ENCODE results near the gene MGAT5.

DNA sequence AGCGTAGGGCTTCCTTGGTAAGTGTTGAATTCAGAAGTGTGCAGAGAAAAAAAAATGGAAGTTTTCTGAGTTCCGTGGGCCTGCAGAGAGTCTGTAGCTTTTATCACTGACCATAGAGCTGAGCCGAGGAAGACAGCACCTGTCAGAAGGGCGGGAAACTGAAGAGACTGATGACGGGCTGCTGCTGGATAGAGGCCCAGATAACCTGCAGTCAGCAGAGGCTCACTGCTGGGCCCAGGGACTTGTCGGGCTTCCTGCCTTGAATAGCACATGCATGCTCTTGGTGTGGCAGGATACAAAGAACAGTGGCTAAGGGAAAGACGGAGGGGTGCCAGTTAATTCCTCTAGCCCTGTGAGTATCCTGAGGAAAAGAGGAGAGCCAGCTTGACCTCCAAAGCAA, 166.4 kb downstream of the MGAT5 start:
- no peak for TF ChIP-seq CTCF (tag by site-specific recombination; IDR thresholded peaks at IDR 0.05)
- TF ChIP-seq, protein P1, sequence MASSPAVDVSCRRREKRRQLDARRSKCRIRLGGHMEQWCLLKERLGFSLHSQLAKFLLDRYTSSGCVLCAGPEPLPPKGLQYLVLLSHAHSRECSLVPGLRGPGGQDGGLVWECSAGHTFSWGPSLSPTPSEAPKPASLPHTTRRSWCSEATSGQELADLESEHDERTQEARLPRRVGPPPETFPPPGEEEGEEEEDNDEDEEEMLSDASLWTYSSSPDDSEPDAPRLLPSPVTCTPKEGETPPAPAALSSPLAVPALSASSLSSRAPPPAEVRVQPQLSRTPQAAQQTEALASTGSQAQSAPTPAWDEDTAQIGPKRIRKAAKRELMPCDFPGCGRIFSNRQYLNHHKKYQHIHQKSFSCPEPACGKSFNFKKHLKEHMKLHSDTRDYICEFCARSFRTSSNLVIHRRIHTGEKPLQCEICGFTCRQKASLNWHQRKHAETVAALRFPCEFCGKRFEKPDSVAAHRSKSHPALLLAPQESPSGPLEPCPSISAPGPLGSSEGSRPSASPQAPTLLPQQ (tag by site-specific recombination; IDR thresholded peaks at IDR 0.05): no peak
- no peak for TF ChIP-seq ZNF776 (tag by site-specific recombination; IDR thresholded peaks at IDR 0.05; ENCODE audit: borderline replicate concordance)
- no peak for TF ChIP-seq HOXA7 (CRISPR knock-in tag; IDR thresholded peaks at IDR 0.05; ENCODE audit: borderline replicate concordance)
- no peak for TF ChIP-seq ZNF292 (tag by site-specific recombination; IDR thresholded peaks at IDR 0.05; ENCODE audit: borderline replicate concordance, low read depth)
- TF ChIP-seq ZNF629 (tag by site-specific recombination; IDR thresholded peaks at IDR 0.05): no peak
- TF ChIP-seq ZNF670 (tag by site-specific recombination; IDR thresholded peaks at IDR 0.05; ENCODE audit: low read depth): no peak
- TF ChIP-seq REPIN1 (tag by site-specific recombination; IDR thresholded peaks at IDR 0.05; ENCODE audit: low read depth): no peak
